Stromal cell of bone marrow (primary cell): ENCODE measurements around the gene C9orf152.
"Not testable (repeated sequence)": the region's sequence is repeated elsewhere in the genome, so short reads cannot be mapped to it uniquely, and the experiment has no call there.

ENCODE experiments used
- DNase-seq: peaks from one replicate; pipeline ENCODE4 v3.0.0-alpha.2; 2012; ENCODE audit warnings: low read depth

C9orf152 gene, protein sequence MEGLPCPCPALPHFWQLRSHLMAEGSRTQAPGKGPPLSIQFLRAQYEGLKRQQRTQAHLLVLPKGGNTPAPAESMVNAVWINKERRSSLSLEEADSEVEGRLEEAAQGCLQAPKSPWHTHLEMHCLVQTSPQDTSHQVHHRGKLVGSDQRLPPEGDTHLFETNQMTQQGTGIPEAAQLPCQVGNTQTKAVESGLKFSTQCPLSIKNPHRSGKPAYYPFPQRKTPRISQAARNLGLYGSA

DNA sequence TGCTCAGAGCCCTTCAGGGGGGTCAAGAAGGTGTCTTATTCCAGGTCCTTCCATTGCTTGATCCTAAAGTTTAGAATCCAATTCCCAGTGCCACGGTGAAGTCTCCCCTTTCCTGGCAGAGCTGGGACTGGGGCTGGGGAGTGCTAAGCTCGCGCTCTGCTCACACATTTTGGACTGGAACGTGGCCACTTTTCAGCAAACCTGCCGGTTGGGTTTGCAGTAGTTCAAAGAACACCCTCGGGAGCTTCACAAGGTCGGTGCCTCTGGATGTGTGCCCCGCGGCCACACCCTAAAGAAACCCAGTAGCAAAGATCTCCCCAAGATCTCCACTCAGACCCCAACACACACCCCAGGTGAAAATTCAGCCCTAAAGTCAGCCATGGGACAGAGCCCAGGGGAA lies at the start of gene C9orf152:
Gene C9orf152, minus strand, starts transcription at position 129 of the 400 bp plus-strand sequence. CDS start 580 bp downstream, outside the sequence.
- no peak for DNase-seq

DNA sequence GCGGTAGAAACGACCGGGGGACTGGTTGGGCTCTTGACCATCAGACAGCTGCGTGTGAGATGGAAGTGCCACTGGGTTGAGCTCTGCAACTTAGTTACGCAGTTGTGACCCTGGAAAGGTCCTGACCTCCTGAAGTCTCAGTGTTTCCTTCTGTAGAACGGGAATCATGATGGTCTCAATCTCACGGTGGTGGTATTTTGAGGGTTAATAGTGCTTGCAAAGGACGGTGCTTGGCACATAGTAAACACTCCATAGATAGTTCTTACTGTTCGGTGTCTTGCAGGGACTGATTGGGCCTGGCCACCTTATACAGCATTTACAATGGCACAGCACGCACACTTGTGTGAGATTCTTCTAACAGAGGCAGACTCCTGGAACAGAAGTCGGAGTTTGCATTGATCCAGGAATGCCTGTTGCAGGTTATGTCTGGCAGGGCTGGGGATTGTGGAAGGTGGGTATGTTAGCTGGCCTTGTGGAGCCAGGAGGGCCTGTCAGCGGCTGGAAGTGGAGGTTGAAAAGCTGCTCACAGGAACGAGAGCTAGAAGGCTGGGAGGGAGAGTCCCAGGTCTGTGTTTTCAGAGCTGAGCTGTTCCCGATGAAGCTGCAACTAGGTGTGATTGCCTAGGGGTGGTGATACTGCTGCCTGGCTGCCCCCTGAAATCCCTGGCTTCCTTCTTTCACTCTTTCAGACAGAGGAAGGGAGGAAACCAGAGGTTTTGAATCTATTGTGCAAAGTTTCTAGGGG lies 49.3 kb upstream of the C9orf152 start:
- no peak for DNase-seq

DNA sequence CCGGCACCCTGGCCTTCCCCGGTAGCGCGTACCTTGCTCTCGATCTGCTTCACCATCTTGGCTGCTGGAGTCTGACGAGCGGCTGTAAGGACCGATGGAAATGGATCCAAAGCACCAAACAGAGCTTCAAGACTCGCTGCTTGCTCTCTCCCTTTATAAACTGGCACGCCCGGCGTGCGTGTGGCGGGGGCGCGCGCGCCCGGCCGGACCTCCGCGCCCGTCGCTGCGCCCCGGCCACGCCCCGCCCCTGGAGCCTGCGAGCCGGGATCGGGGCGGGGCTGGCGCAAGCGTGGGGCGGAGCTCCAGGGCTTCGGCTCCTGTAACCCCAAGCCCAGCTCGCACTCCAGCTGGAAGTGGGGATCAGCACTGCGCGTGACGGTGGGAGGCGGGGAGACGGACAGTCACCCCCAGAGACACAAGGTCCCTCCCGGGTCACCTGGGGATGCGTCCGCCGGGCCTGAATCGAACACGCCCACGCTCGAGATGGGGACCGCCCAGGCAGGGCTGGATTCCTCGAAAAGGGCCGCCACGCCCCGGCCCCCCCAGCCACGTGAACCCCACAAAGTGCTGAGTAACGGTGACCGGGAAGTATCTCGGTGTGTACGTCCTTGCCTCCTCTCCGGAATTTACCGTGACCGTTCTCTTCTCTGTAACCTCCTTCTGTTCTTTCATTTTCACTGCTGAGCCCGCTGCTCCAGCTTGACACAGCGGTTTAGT lies 48.6 kb upstream of the C9orf152 start, which contains the start of gene TXN:
Gene TXN, minus strand, starts transcription at position 128 of the 717 bp plus-strand sequence. Its CDS starts 72 bp downstream, at position 56.
- DNase-seq, result peak; percentile 85

DNA sequence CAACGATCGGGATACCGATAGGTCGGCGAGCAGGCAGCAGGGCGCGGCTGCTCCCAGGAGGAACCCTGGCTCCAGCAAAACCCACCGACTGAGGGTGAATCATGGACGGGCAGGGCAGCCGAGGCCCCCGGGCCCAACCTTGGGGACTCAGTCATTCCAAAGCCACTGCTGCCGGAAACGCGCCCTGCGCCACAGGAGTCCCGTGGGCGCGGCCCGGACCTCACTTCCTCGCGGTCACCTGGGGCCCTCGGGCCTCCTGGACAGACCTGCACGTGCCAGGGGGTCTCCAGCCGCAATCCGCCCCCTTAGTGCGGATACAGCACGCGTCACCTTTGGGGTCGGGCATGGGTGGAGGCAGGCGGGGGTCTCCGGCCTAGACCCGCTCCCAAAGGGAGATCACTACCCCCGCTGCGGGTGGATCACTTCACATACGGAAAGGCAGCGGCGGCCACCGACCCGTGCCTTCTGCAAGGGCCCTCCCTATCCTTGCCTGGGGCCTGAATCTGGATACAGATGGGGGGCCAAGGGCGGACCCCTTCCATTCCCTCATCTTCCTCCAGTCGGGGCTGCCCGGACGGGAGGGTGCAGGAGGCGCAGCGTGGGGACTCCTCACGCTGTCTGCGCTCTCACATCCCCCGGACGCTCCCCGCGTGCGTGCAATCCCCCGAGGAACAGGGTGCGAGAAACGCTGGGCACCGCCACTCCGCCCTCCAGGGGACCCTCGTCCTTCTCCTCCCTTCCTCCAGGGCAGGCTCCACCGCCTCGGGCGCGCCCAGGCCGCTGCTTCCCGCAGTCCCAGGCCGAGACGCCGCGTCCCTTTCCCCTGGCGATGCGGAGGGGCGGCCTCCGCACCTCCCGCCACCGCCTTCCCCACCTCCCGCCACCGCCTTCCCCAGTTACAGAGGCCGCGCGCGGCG lies 47.8 kb upstream of the C9orf152 start:
- DNase-seq, result no peak

DNA sequence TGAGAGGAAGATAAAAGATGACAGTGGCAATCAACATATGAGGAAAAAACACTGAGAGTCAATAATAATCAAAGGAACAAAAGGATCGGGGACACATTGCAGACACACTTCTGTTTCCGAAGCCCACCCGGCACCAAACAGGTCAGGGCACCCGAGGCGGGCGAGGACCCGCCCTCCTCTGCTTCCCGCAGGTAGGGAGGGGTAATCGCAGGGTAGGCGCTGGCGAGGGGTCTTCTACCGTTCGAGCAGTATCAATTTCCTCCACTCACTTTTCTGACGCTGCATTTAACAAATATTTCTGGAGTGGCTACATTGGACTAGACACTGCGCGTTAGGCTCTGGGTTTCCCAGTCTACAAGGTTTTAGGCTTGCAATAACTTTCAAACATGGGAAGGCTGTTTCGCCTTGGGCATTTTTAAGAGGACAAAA lies 47.1 kb upstream of the C9orf152 start:
- DNase-seq, result no peak

DNA sequence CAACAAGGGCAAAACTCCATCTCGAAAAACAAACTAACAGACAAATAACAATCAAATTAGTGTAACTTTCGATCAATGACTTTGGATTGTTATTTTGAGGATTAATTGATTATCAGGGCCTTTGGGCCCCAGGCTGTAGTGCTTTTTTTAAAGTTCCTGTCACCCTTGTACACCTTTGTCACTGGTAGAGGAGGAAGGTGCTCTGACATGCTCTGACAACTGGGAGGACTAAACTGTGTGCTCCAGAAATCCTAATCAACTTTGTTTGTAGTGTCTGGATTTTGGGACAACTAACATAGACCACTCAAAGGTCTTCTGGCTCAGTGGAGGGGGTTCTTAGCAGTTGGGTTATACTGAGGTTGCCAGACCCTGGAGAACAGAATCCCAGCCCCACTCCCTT lies 46.5 kb upstream of the C9orf152 start:
- no peak for DNase-seq

DNA sequence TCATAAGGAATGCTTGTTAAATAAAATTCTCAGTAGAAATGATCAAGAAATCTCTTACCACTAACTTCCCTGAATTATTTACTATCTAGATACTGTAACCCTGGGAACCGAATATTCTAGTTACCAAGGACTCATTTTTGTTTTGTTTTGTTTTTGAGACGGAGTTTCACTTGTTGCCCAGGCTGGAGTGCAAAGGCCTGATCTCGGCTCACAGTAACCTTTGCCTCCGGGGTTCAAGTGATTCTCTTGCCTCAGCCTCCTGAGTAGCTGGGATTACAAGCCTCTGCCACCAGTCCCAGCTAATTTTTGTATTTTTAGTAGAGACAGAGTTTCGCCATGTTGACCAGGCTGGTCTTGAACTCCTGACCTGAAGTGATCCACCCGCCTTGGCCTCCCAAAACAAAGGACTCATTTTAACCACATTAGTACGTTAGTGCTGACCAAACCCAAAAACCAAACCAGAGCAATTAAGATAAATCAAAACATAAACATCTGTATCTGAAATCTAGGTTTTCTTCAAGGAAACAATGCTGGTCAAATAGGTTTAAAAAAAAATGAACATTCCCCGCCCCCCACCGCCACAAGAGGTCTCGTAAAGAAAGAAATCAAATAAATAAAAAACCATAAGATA lies 44.7 kb upstream of the C9orf152 start:
- DNase-seq, result no peak

DNA sequence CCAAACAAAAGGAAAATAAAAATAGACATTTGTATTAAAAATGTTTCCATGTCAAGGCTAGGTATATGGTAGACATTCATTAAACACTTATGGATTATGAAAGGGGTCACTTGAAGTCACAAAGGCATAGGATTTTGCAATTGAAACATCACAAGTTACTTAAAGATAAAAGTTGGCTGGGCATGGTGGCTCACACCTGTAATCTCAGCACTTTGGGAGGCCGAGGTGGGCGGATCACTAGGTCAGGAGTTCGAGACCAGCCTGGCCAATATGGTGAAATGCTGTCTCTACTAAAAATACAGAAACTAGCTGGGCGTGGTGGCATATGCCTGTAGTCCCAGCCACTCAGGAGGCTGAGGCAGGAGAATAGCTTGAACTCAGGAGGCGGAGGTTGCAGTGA lies 43.8 kb upstream of the C9orf152 start:
- not testable (repeated sequence) for DNase-seq

DNA sequence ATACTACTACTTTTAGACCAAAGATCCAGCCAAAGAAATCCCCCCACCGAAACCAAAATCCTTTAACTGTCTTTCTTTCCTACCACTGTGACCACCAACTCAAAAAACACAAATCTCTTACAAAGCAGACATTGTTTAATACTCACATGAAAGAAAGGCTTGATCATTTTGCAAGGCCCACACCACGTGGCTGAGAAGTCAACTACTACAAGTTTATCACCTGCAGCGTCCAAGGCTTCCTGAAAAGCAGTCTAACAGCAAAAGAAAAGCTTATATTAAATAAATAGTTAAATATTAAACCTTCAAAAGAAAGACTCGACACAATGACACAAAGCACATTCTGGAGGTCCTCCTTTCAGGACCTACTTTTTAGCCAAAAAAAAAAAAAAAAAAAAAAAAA lies 43.3 kb upstream of the C9orf152 start:
- no peak for DNase-seq

DNA sequence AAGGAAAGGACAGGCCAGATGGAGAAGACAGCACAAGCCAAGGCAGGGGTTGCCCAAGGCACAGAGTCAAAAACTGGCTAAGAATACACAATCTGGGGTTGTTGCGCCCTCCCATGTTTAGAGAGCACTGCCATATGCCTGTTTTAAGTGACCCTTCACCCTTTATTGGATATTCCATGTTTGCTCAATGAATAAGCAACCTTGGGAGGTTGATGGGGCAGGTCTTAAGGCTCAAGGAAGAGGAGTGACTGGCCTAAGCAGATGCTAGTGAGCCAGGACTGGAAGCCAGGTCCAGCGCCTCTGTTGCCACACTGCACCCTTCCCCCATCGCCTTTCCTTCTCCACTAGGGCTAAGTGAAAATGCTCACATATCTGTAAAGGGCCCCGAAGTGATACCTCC lies 41.6 kb upstream of the C9orf152 start:
- no peak for DNase-seq

DNA sequence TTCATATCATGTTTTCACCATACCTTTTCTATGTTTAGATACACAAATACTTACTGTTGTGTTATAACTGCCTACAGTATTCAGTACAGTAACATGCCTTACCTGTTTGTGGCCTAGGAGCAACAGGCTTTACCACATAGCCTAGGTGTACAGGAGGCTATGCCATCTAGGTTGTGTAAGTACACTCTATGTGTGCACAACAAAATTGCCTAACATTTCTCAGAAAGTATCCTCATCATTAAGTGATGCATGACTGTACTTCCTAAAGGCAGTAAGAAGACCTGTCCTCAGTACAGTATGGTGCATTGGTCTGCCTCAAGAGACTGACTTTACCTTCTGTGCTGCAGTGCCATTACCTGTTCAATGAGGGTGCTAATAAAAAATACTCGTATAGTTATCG lies 40.4 kb upstream of the C9orf152 start:
- no peak for DNase-seq

DNA sequence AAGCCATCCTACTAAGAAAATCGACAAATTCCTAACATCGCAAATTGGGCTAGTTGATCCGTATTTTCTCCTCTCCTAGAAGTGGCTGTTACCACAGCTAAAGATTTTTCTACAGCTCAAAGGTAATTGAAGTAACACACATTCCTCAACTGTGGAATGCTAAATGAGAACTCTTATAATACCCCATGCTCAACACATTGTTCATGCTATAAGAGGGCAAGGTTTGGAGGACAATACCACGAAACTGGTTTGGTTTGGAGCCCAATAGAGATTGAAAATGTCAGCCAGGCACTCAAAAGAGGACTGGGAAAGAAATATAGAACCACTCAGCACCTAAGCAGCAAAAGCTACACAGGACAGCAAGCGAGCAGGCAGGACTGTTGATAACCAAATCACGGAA lies 38.3 kb upstream of the C9orf152 start:
- no peak for DNase-seq

DNA sequence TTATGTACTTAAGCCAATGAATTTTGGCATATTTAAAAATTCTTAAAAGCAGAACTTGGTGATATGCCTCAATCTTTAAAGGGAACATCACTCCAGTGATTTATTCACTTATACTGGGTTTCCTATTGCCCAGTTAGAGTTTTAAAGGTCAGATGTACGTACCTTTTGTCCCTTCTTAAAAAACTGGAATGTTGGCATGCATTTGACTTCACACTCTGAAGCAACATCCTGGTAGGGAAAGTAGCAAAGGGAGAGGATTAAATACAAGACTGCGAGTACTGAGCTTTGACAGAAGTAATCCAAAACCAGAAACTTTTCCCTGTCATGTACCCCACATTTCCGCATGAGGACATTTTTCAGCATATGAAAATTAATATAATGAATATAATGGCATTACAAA lies 36.7 kb upstream of the C9orf152 start:
- DNase-seq, result no peak

DNA sequence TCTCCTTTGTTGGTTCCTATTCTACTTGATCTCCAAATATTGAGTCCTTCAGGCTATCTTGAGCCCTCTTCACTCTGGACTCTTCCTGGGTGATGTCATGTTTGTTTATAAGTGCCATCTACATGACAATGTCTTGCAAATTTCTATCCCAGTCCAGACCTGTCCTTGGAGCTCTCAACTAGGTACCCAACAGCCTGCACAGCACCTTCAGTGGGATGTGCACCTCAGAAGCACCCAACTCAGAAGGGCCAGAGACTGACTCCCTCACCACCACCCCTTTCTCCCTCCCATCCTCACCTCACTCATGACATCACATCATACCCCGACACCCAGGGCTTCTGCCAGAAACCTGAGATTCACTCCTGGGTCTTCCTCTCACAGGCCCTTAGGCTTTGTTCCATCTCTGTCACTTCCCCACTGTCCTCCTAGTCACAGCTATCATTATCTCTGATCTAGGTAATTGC lies 33.9 kb upstream of the C9orf152 start:
- DNase-seq, result no peak

DNA sequence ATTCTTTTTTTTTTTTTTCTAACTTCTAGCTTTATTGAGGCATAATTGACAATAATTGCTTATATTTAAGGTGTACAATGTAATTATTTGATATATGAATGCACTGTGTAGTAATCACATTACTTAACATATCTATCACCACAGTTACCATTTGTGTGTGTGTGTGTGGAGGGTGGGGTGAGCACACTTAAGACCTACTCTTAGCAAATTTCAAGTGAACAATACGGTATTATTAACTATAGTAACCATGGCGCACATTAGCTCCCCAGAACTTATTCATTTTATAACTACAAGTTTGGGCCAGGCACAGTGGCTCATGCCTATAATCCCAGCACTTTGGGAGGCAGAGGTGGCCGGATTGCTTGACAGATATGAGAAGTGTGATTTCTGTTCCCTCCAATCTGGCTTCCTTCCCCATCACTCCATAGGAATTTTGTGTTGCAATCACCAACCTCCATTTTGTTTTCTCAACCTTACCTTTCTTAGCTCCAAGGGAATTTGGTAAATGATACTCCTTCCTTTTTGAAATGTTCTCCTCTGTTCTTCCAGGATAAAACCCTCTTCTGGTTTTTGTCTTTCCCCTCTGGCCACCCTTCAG lies 33.4 kb upstream of the C9orf152 start:
- no peak for DNase-seq

DNA sequence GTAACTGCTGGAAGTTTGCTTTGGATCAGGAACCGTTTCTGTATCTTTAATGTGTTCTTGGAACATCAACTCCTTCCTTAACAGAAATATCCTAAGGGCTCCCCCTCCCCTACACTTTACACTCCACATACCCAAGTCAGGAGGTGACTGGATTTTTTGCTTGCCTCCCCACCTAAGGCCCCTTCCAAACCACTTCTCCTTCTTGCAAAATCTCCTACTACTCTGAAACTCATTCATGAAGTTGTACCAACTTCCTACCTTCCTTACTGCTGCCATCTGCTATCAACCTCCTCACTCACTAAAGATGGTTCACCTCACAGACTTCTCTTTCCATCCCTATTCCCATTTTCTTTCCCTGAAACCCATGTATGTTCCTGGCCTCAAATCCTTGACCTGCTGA lies 32.2 kb upstream of the C9orf152 start:
- no peak for DNase-seq

DNA sequence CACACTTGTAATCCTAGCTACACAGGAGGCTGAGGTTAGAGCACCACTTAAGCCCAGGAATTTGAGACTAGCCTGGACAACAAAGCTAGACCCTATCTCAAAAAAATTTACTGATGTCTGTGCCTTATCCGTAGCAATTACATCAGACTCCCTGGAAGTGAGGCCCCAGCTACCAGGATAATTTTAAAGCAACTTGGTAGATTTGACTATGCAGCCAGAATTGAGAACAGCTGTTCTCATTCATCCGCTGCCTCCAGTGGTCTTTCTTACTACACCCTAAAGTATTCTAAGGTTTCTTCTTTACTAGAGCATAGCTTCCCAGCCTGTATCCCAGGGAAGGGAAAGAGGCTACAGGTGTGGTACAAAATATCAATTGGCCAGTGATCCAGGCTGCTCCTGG lies 20.4 kb upstream of the C9orf152 start:
- DNase-seq, result no peak

DNA sequence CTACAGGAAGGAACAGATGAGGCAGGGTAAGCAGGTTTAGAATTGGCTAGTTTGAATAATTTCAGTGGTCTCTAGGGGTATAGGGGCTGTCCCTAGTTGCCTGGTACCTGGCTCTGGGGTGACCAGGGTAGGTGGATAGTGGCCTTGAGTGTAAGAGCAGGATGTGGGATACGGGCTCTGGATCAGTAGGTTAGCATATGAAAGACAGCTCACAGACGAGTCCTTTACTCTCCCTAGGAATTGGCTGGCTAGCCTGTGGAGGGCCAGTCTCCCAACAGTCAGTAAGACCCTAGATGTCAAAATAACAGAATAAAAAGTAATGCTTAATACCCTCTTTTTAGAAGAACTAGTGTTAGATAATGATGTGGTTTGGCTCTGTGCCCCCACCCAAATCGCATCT lies 16.6 kb upstream of the C9orf152 start:
- DNase-seq, result no peak

DNA sequence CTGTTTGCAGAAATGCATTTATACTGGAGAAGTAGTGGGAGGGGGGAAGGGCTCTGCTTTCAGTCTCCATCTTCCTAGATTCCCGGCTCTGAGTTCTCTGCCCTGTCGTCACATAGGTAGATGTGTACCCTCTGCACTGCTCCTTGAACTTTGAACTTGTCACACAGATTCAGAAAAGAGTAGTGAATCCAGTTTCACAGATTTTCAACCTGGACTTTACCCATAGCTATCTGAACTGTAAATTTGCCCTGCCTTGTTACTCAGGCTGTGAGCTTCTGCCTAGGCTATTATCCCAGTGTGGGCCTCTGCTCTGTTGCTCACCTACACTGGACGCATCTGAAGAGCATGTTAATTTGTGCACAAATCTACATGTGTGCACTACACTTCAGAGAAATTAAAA lies 12.8 kb upstream of the C9orf152 start:
- no peak for DNase-seq

DNA sequence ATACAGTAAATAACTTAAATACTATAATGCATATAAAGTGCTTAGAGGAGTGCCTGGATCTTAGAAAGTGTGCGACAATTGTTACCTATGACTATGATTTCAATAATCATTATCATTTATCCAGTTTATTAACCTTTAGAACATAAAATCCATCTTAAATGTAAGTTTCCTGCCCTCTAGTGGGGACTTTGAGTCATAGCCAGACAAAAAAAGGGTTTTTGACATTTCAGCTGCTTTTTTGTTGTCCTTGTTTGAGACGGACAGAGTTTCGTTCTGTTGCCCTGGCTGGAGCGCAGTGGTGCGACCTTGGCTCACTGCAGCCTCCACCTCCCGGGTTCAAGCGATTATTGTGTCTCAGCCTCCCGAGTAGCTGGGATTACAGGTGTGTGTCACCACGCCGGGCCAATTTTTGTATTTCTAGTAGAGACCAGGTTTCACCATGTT lies 9.7 kb upstream of the C9orf152 start:
- DNase-seq, result no peak
